ENCODE data around the gene NAA38.
A peak's percentile ranks its signal among the peaks of the same experiment; 100 is the strongest.

Gene NAA38

GRCh38 chr17:7836596-7837407 is 20.6 kb downstream of the NAA38 start:
- peak; percentile 98 to 99 for DNase-seq (ENCODE audit: low spot score in 2 of 2)
- H3K4me3 ChIP-seq: peak overlapping the region; percentile 55
- H3K36me3 ChIP-seq (replicated peaks): 0 out of 2 replicates have a peak, but pooled peaks cover 5% of the 10 kb centered on the region
- no peaks in the 10 kb centered on the region for H3K27me3 ChIP-seq (ENCODE audit: low read depth)
- peaks cover 40% of the 10 kb centered on the region for H3K4me1 ChIP-seq
- in situ Hi-C loops (cut with MboI; ENCODE audit: low sequenced_read_pairs): no loop called here
- no peaks in the 10 kb centered on the region for H3K9me3 ChIP-seq

GRCh38 chr17:7835814-7836595 is 21.4 kb downstream of the NAA38 start:
- no peaks in the 10 kb centered on the region for H3K9me3 ChIP-seq
- DNase-seq (ENCODE audit: low spot score in 2 of 2): peak; percentile 46 to 81
- peak overlapping the region; percentile 55 for H3K4me3 ChIP-seq
- no peaks in the 10 kb centered on the region for H3K27me3 ChIP-seq (ENCODE audit: low read depth)
- in situ Hi-C loops (cut with MboI; ENCODE audit: low sequenced_read_pairs): no loop called here
- 0 out of 2 replicates have a peak, but pooled peaks cover 4% of the 10 kb centered on the region for H3K36me3 ChIP-seq (replicated peaks)
- H3K4me1 ChIP-seq: peaks cover 36% of the 10 kb centered on the region

- H3K9me3 ChIP-seq: no peaks in the 10 kb centered on the region
- DNase-seq (ENCODE audit: low spot score in 2 of 2): peak; percentile 96 to 99
- in situ Hi-C loops (cut with MboI; ENCODE audit: low sequenced_read_pairs): no loop called here
- no peaks in the 10 kb centered on the region for H3K27me3 ChIP-seq (ENCODE audit: low read depth)
- H3K4me3 ChIP-seq: peak overlapping the region; percentile 55
- peaks cover 28% of the 10 kb centered on the region for H3K4me1 ChIP-seq
- H3K36me3 ChIP-seq (replicated peaks): no peaks in the 10 kb centered on the region
Observed at GRCh38 chr17:7834957-7835813, 22.2 kb downstream of the NAA38 start.

- Histone ChIP-seq H3K9me3 (no peaks in the 10 kb centered on the region), H3K4me1 (peaks cover 23% of the 10 kb centered on the region), H3K27me3 (ENCODE audit: low read depth) (no peaks in the 10 kb centered on the region), H3K4me3 (peak overlapping the region; percentile 55), H3K36me3 (replicated peaks) (no peaks in the 10 kb centered on the region)
- DNase-seq (ENCODE audit: low spot score in 2 of 2): no peak
- in situ Hi-C loops (cut with MboI; ENCODE audit: low sequenced_read_pairs): no loop called here
Observed at GRCh38 chr17:7834542-7834956, 22.8 kb downstream of the NAA38 start.

- Histone ChIP-seq H3K27me3 (ENCODE audit: low read depth) (no peaks in the 10 kb centered on the region), H3K9me3 (no peaks in the 10 kb centered on the region), H3K4me1 (peaks cover 20% of the 10 kb centered on the region), H3K36me3 (replicated peaks) (no peaks in the 10 kb centered on the region), H3K4me3 (peak within 1 kb of the TSS; percentile 55)
- in situ Hi-C loops (cut with MboI; ENCODE audit: low sequenced_read_pairs): no loop called here
- peak; percentile 93 to 95 for DNase-seq (ENCODE audit: low spot score in 2 of 2)
Observed at GRCh38 chr17:7833795-7834541, 23.4 kb downstream of the NAA38 start, which contains the start of gene KDM6B. Gene KDM6B (plus strand): TSS chr17:7834217. CDS start chr17:7845555, 11,338 bp downstream.

GRCh38 chr17:7833011-7833794 is 24.2 kb downstream of the NAA38 start:
- Histone ChIP-seq H3K27me3 (ENCODE audit: low read depth) (no peaks in the 10 kb centered on the region), H3K4me1 (peaks cover 14% of the 10 kb centered on the region), H3K4me3 (peak overlapping the region; percentile 55), H3K36me3 (replicated peaks) (no peaks in the 10 kb centered on the region), H3K9me3 (no peaks in the 10 kb centered on the region)
- in situ Hi-C loops (cut with MboI; ENCODE audit: low sequenced_read_pairs): no loop called here
- DNase-seq (ENCODE audit: low spot score in 2 of 2): no peak

- in situ Hi-C loops (cut with MboI; ENCODE audit: low sequenced_read_pairs): no loop called here
Observed at GRCh38 chr17:7832431-7832830, 24.9 kb downstream of the NAA38 start.

GRCh38 chr17:7831233-7831632 is 26.1 kb downstream of the NAA38 start:
- DNase-seq (ENCODE audit: low spot score in 2 of 2): no peak
- Histone ChIP-seq H3K27me3 (ENCODE audit: low read depth) (no peaks in the 10 kb centered on the region), H3K36me3 (replicated peaks) (no peaks in the 10 kb centered on the region), H3K4me3 (no peak overlapping the region), H3K4me1 (peaks cover 15% of the 10 kb centered on the region), H3K9me3 (no peaks in the 10 kb centered on the region)
- in situ Hi-C loops (cut with MboI; ENCODE audit: low sequenced_read_pairs): no loop called here

More at GRCh38 chr17:7832431-7832830, 24.9 kb downstream of the NAA38 start:
- no peak for DNase-seq (ENCODE audit: low spot score in 2 of 2)
- peaks cover 10% of the 10 kb centered on the region for H3K4me1 ChIP-seq
- H3K36me3 ChIP-seq (replicated peaks): no peaks in the 10 kb centered on the region
- H3K4me3 ChIP-seq: no peak overlapping the region
- H3K9me3 ChIP-seq: no peaks in the 10 kb centered on the region
- no peaks in the 10 kb centered on the region for H3K27me3 ChIP-seq (ENCODE audit: low read depth)

GRCh38 chr17:7830616-7831015 is 26.7 kb downstream of the NAA38 start:
- no peak overlapping the region for H3K4me3 ChIP-seq
- no peaks in the 10 kb centered on the region for H3K27me3 ChIP-seq (ENCODE audit: low read depth)
- DNase-seq (ENCODE audit: low spot score in 2 of 2): no peak
- H3K9me3 ChIP-seq: no peaks in the 10 kb centered on the region
- H3K36me3 ChIP-seq (replicated peaks): no peaks in the 10 kb centered on the region
- in situ Hi-C loops (cut with MboI; ENCODE audit: low sequenced_read_pairs): no loop called here
- H3K4me1 ChIP-seq: peaks cover 16% of the 10 kb centered on the region

- H3K4me1 ChIP-seq: peaks cover 12% of the 10 kb centered on the region
- no peaks in the 10 kb centered on the region for H3K9me3 ChIP-seq
- DNase-seq (ENCODE audit: low spot score in 2 of 2): no peak
- no peaks in the 10 kb centered on the region for H3K36me3 ChIP-seq (replicated peaks)
- H3K27me3 ChIP-seq (ENCODE audit: low read depth): no peaks in the 10 kb centered on the region
- H3K4me3 ChIP-seq: no peak overlapping the region
- in situ Hi-C loops (cut with MboI; ENCODE audit: low sequenced_read_pairs): no loop called here
Observed at GRCh38 chr17:7825206-7825990, 32.0 kb downstream of the NAA38 start.

GRCh38 chr17:7824021-7824924 is 33.1 kb downstream of the NAA38 start:
- Histone ChIP-seq H3K36me3 (replicated peaks) (no peaks in the 10 kb centered on the region), H3K4me3 (no peak overlapping the region), H3K9me3 (no peaks in the 10 kb centered on the region), H3K4me1 (peaks cover 12% of the 10 kb centered on the region), H3K27me3 (ENCODE audit: low read depth) (no peaks in the 10 kb centered on the region)
- in situ Hi-C loops (cut with MboI; ENCODE audit: low sequenced_read_pairs): no loop called here
- DNase-seq (ENCODE audit: low spot score in 2 of 2): no peak
